Heart left ventricle (tissue), 16 donors: Measurements from ENCODE around the gene STUM. TPM values are rescaled to one million over a fixed set of nuclear protein-coding genes. Genes with fewer than 3 reads are reported as not detected.
A peak's percentile ranks its signal among the peaks of the same experiment; 100 is the strongest.

Experiments
- ATAC-seq, 4 donors: fragments of 200-7000 bp; cut with Tn5 transposase; one replicate each; pipeline ENCODE4 v1.9.1; 2020 to 2022; ENCODE audit warnings: moderate library complexity in 4 of 4, mild to moderate bottlenecking in 3 of 4, moderate number of reproducible peaks in 1 of 4
- DNase-seq, 5 donors: peaks; one replicate each; pipeline ENCODE4 v3.0.0-alpha.2; 2020
- H3K27ac ChIP-seq, 12 donors: fragments of 200-600 bp; sonication (generic) in 4 of 12; one replicate each; pipeline versions ENCODE4 v1.5.0 to v1.8.0; 2016 to 2022; ENCODE audit warnings: mild to moderate bottlenecking in 2 of 12
- H3K27me3 ChIP-seq, 9 donors: fragments of 200-600 bp; sonication (generic) in 2 of 9; one replicate each; pipeline versions ENCODE4 v1.5.1 to v1.8.0; 2016 to 2022; ENCODE audit warnings: mild to moderate bottlenecking in 3 of 9
- H3K36me3 ChIP-seq, 9 donors: fragments of 200-600 bp; sonication (generic) in 2 of 9; one replicate each; pipeline versions ENCODE4 v1.5.0 to v1.8.0; 2018 to 2022; ENCODE audit warnings: mild to moderate bottlenecking in 2 of 9
- H3K4me1 ChIP-seq, 12 donors: fragments of 200-600 bp; sonication (generic) in 4 of 12; one replicate each; pipeline versions ENCODE4 v1.5.0 to v1.8.0; 2016 to 2022; ENCODE audit warnings: mild to moderate bottlenecking in 3 of 12
- H3K4me3 ChIP-seq, 12 donors: fragments of 200-600 bp; sonication (generic) in 4 of 12; one replicate each; pipeline versions ENCODE4 v1.5.0 to v1.8.0; 2017 to 2022; ENCODE audit warnings: mild to moderate bottlenecking in 9 of 12, moderate library complexity in 4 of 12
- H3K9me3 ChIP-seq, 12 donors: fragments of 200-600 bp; sonication (generic) in 4 of 12; one replicate each; pipeline versions ENCODE4 v1.5.0 to v1.8.0; 2016 to 2022; ENCODE audit warnings: mild to moderate bottlenecking in 1 of 12
- CTCF ChIP-seq, 12 donors: fragments of 200-600 bp; sonication (generic) in 4 of 12; IDR thresholded peaks; one replicate each; pipeline versions ENCODE4 v1.5.0 to v1.8.0; 2018 to 2022; ENCODE audit warnings: antibody characterized with exemption in 12 of 12, mild to moderate bottlenecking in 5 of 12
- POLR2A ChIP-seq, 2 donors: fragments of 450-650 bp; IDR thresholded peaks; one replicate each; pipeline ENCODE4 v1.6.1; 2017; ENCODE audit warnings: antibody characterized with exemption in 2 of 2, mild to moderate bottlenecking in 2 of 2, moderate library complexity in 2 of 2
- WGBS, 4 donors: extraction: QIAGEN DNeasy Blood & Tissue Kit in 2 of 4; methylation state at CpG; one replicate each; pipeline versions ENCODE4 v1.1.5 to v1.1.7; 2013 to 2018; 5-methylcytosine and 5-hydroxymethylcytosine counted together
- intact Hi-C, 10 donors: fragments of 100-400 bp; cut with DNase I; formaldehyde crosslinking; loops; one replicate each; pipeline versions ENCODE4 v1.11.1 to v1.14.2; 2022
- polyA plus RNA-seq, 2 donors: library from polyadenylated mRNA; stranded (reverse); fragments of 200-250 nt; gene quantifications; one replicate each; pipeline ENCODE4 v1.2.3, GENCODE V29; 2013
- total RNA-seq, 9 donors: library from RNA; depleted of rRNA in 2 of 9; stranded (reverse); fragments of >200 nt in 2 of 9; fragmentation: NEBNext Ultra II Directional in 3 of 9; extraction: Animal tissue kit (Norgen Biotek cat#: 25700) in 3 of 9; gene quantifications; one replicate each; pipeline versions ENCODE4 v1.1.0 to v1.2.4, GENCODE V29; 2016 to 2023
- donor health status: ischemic (EF 13 %, LVEDD 7.1; RV severe dilation, severe dysfunction).
- donor health status: healthy with polysubstance abuse.
- donor health status: DM: no; HTN: yes; CAD: no.
- donor health status: DM: no; HTN: no; CAD: no.
- donor health status: ischemic (EF 25% LVEDD 6.9; RV normal size, moderate dysfunction).
- donor health status: ischemic (EF 25% LVEDD 5.7; RV mildly dilated, moderate dysfunction).
- donor health status: healthy.
- donor health status: DM: yes; HTN: yes; CAD: no.
- donor health status: ischemic (EF 35%, LVEDD 5.7; RV mildly dilated, moderate dysfunction).
- donor health status: nonischemic (EF 11% LVEDD 7.7; RV severe dilation, severe dysfunction).
- donor health status: DM: yes; HTN: yes; CAD: no.
- donor health status: PGD.
- donor health status: ischemic (EF 29% LVEDD 5.4; RV normal size, mild dysfunction).
- donor health status: nonischemic (EF 23%, LVEDD 6.1; RV moderate dilation, normal function).

The STUM gene
- total and polyA plus RNA-seq, 11 donors = 0.39 to 1.7 (median 0.97) TPM

DNA sequence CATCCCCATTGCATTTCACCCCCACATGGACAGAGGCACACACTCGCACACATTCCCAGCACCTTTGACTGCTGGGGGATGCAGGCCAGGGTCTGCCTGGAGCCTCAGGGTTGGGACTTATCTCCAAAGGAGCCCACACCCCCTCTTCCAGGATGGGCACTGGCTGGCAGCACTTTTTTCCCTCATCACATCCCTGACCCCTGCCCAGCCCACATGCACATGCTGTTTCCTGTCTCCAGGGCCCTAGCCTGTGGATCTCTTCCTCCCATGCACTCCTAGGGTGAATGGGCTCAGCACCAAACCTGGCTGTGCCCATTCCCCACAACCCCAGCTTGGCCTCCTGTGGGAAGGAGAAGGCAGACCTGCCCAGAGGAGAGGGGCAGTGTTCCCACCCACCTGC is 59.3 kb downstream of the STUM start:
- no peak overlapping the region for H3K27ac ChIP-seq
- TF ChIP-seq POLR2A (IDR thresholded peaks at IDR 0.05) (no peak), CTCF (IDR thresholded peaks at IDR 0.05) (no peak)
- H3K4me1 ChIP-seq = peaks cover 0 to 38% (median 28%) of the 10 kb centered on the region in 12 donors
- H3K4me3 ChIP-seq = no peak overlapping the region
- no peaks in the 10 kb centered on the region for H3K36me3 ChIP-seq
- WGBS, 4 donors = 92 to 100% (median 97%) methylated on average over 1 of the region's 1 CpG
- no peak for DNase-seq
- H3K27me3 ChIP-seq = peaks cover 0 to 2% (median 0%) of the 10 kb centered on the region in 9 donors
- no peak for ATAC-seq
- H3K9me3 ChIP-seq = no peaks in the 10 kb centered on the region
- intact Hi-C loops = loop anchor here (2.0 to 10.0 kb wide), 5 partner anchors 61 to 186 kb away; partner anchors contain the start of gene STUM (in 5 of the 10)

GRCh38 chr1:226608699-226609505 is 60.3 kb downstream of the STUM start:
- intact Hi-C loops = loop anchor here (2.0 to 10.0 kb wide), 5 partner anchors 62 to 187 kb away; partner anchors contain the start of gene STUM (in 5 of the 10)
- 66 to 70% (median 69%) methylated on average over 17 to 18 of the region's 18 CpGs for WGBS, 4 donors

GRCh38 chr1:226609836-226610455 is 61.4 kb downstream of the STUM start:
- Histone ChIP-seq H3K27me3 (peaks cover 0 to 2% (median 0%) of the 10 kb centered on the region in 9 donors), H3K4me3 (no peak overlapping the region), H3K27ac (no peak overlapping the region), H3K36me3 (no peaks in the 10 kb centered on the region), H3K4me1 (peaks cover 0 to 16% (median 9%) of the 10 kb centered on the region in 12 donors), H3K9me3 (no peaks in the 10 kb centered on the region)
- intact Hi-C loops = loop anchor here (2.0 to 10.0 kb wide), 5 partner anchors 63 to 188 kb away; partner anchors contain the start of gene STUM (in 5 of the 10)
- 62 to 73% (median 69%) methylated on average over 10 to 11 of the region's 11 CpGs for WGBS, 4 donors
- DNase-seq (peak in 1 of 5 donors; percentile 47), ATAC-seq (peak; percentile 5 to 68 (median 36))
- TF ChIP-seq POLR2A (IDR thresholded peaks at IDR 0.05) (no peak), CTCF (IDR thresholded peaks at IDR 0.05) (no peak)

More at GRCh38 chr1:226608699-226609505, 60.3 kb downstream of the STUM start:
- Histone ChIP-seq H3K36me3 (no peaks in the 10 kb centered on the region), H3K27ac (no peak overlapping the region), H3K27me3 (peaks cover 0 to 2% (median 0%) of the 10 kb centered on the region in 9 donors), H3K9me3 (no peaks in the 10 kb centered on the region), H3K4me1 (peaks cover 0 to 27% (median 17%) of the 10 kb centered on the region in 12 donors), H3K4me3 (no peak overlapping the region)
- peak in 3 of 4 donors; percentile 33 to 59 (median 57) for ATAC-seq
- TF ChIP-seq POLR2A (IDR thresholded peaks at IDR 0.05) (no peak), CTCF (IDR thresholded peaks at IDR 0.05) (peak; percentile 69 to 89 (median 84))
- peak; percentile 51 to 85 (median 66) for DNase-seq

DNA sequence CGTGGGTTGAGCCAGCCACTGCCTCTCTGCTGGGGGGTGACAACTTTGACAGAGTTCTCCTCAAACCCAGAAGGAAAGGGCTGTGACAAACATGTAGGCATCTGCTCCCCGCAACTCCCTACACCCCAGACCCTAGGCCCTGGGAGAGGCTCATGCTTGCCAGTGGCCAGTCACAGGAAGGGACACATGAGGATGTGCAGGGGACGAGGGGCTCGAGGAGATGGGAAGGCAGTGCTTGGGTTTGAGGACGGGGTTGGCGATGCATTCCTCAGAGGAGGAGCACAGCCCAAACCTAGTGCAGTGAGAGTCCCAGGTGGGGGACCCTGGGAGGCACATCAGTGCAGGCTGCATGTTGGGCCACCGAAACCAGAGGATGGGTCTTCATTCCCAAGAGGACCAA is 62.1 kb downstream of the STUM start:
- Histone ChIP-seq H3K4me1 (peaks cover 0 to 10% (median 7%) of the 10 kb centered on the region in 12 donors), H3K27ac (no peak overlapping the region), H3K9me3 (no peaks in the 10 kb centered on the region), H3K36me3 (no peaks in the 10 kb centered on the region), H3K27me3 (peaks cover 0 to 2% (median 0%) of the 10 kb centered on the region in 9 donors), H3K4me3 (no peak overlapping the region)
- ATAC-seq = no peak
- intact Hi-C loops = no loop called here
- TF ChIP-seq CTCF (IDR thresholded peaks at IDR 0.05) (no peak), POLR2A (IDR thresholded peaks at IDR 0.05) (no peak)
- 84 to 93% (median 89%) methylated on average over 7 of the region's 7 CpGs for WGBS, 4 donors
- no peak for DNase-seq
